IMR-90 (cell line): Measurements from ENCODE around the gene KCNT2. TPM values are rescaled to one million over a fixed set of nuclear protein-coding genes. Genes with fewer than 3 reads are reported as not detected.

Source experiments
- ATAC-seq: fragments of 200-7000 bp; cut with Tn5 transposase; 2 replicates; pipeline ENCODE4 v1.9.1; 2020; ENCODE audit warnings: low read depth, mild to moderate bottlenecking, moderate library complexity
- BruUV-seq: library from RNA; stranded (reverse); fragments of 400-500 nt; replicated peaks from 2 replicates; lab custom pipeline; 2021; lab: Mats Ljungman, UMichigan
- CTCF ChIA-PET: fragments of 300-600 bp; formaldehyde crosslinking; extraction: SDS; loops from one replicate; lab custom pipeline; 2021; ENCODE audit warnings: antibody characterized with exemption; lab: Yijun Ruan, JAX
- POLR2A ChIA-PET: fragments of 300-600 bp; sonication (Branson Sonifier 250); formaldehyde crosslinking; loops from one replicate; lab custom pipeline; 2022; ENCODE audit warnings: antibody characterized with exemption; ENCODE audit not compliant: unreplicated experiment; lab: Charles Lee
- DNase-seq: peaks from one replicate; pipeline ENCODE4 v3.0.0; 2013
- H2AFZ ChIP-seq: replicated peaks from 2 replicates; pipeline ENCODE3; 2013; ENCODE audit warnings: low read length, mild to moderate bottlenecking; ENCODE audit not compliant: poor library complexity
- H2AK5ac ChIP-seq: 2 replicates; pipeline ENCODE4 v1.6.1; 2013; ENCODE audit warnings: low read depth, low read length, inconsistent platforms
- H2AK9ac ChIP-seq: replicated peaks from 2 replicates; pipeline ENCODE3; 2013; ENCODE audit warnings: mild to moderate bottlenecking, low read depth, low read length, moderate library complexity; ENCODE audit not compliant: poor library complexity
- H2BK120ac ChIP-seq: 2 replicates; pipeline ENCODE4 v1.6.1; 2013; ENCODE audit warnings: low read depth, low read length, inconsistent platforms
- H2BK15ac ChIP-seq: 3 replicates; pipeline ENCODE4 v1.6.1; 2013; ENCODE audit warnings: low read depth, low read length, inconsistent platforms
- H2BK20ac ChIP-seq: 2 replicates; pipeline ENCODE4 v1.6.1; 2013; ENCODE audit warnings: low read depth, mild to moderate bottlenecking, inconsistent platforms, low read length, moderate library complexity
- H2BK5ac ChIP-seq: 2 replicates; pipeline ENCODE4 v1.6.1; 2013; ENCODE audit warnings: mild to moderate bottlenecking, low read depth, low read length, inconsistent platforms; ENCODE audit not compliant: poor library complexity, severe bottlenecking
- H3K14ac ChIP-seq: replicated peaks from 2 replicates; pipeline ENCODE4 v1.6.1; 2013; ENCODE audit warnings: low read depth, low read length, inconsistent platforms
- H3K18ac ChIP-seq: 2 replicates; pipeline ENCODE4 v1.6.1; 2013; ENCODE audit warnings: low read depth, low read length, control low read depth
- H3K23ac ChIP-seq: 2 replicates; pipeline ENCODE4 v1.6.1; 2013; ENCODE audit warnings: low read depth, low read length, inconsistent platforms
- H3K27ac ChIP-seq: 2 replicates; pipeline ENCODE4 v1.5.1; 2013; ENCODE audit warnings: mild to moderate bottlenecking, control low read depth, low read length; ENCODE audit not compliant: insufficient read depth
- H3K27me3 ChIP-seq: 2 replicates; pipeline ENCODE4 v1.6.1; 2013; ENCODE audit warnings: low read length; ENCODE audit not compliant: control insufficient read depth, insufficient read depth
- H3K36me3 ChIP-seq: 2 replicates; pipeline ENCODE4 v1.6.1; 2013; ENCODE audit warnings: low read length, mixed read lengths; ENCODE audit not compliant: control insufficient read depth, insufficient read depth
- H3K4ac ChIP-seq: 2 replicates; pipeline ENCODE4 v1.6.1; 2013; ENCODE audit warnings: low read depth, low read length, inconsistent platforms
- H3K4me1 ChIP-seq: 2 replicates; pipeline ENCODE4 v1.6.1; 2013; ENCODE audit warnings: low read length, mixed read lengths; ENCODE audit not compliant: control insufficient read depth, insufficient read depth
- H3K4me2 ChIP-seq: 2 replicates; pipeline ENCODE4 v1.6.1; 2013; ENCODE audit warnings: low read depth, mild to moderate bottlenecking, control low read depth, low read length, moderate library complexity
- H3K4me3 ChIP-seq: 2 replicates; pipeline ENCODE4 v1.5.1; 2013; ENCODE audit warnings: low read depth, mild to moderate bottlenecking, control low read depth, low read length, moderate library complexity; ENCODE audit not compliant: insufficient read depth
- H3K56ac ChIP-seq: 2 replicates; pipeline ENCODE4 v1.6.1; 2013; ENCODE audit warnings: low read length, inconsistent platforms; ENCODE audit not compliant: insufficient read depth; ENCODE audit errors: extremely low read depth
- H3K79me1 ChIP-seq, 2 experiments: 2 replicates each; pipeline ENCODE4 v1.6.1; 2013; ENCODE audit warnings: low read length in 2 of 2, inconsistent platforms in 1 of 2, low read depth in 1 of 2
- H3K9ac ChIP-seq: 2 replicates; pipeline ENCODE4 v1.6.1; 2013; ENCODE audit warnings: low read depth, low read length, control low read depth
- H3K9me1 ChIP-seq: 2 replicates; pipeline ENCODE4 v1.6.1; 2013; ENCODE audit warnings: low read length, inconsistent platforms; ENCODE audit not compliant: insufficient read depth
- H3K9me3 ChIP-seq: 2 replicates; pipeline ENCODE4 v1.6.1; 2013; ENCODE audit warnings: low read length; ENCODE audit not compliant: control insufficient read depth, insufficient read depth
- H4K20me1 ChIP-seq: 2 replicates; pipeline ENCODE4 v1.6.1; 2013; ENCODE audit warnings: low read length, inconsistent platforms; ENCODE audit not compliant: insufficient read depth
- H4K5ac ChIP-seq: 2 replicates; pipeline ENCODE4 v1.6.1; 2013; ENCODE audit warnings: mild to moderate bottlenecking, low read depth, low read length, control low read depth
- H4K8ac ChIP-seq, 2 experiments: 2 replicates each; pipeline ENCODE4 v1.6.1; 2013; ENCODE audit warnings: low read depth in 2 of 2, low read length in 2 of 2, control low read depth in 1 of 2, inconsistent platforms in 1 of 2
- H4K91ac ChIP-seq: 2 replicates; pipeline ENCODE4 v1.6.1; 2013; ENCODE audit warnings: low read depth, low read length, inconsistent platforms; ENCODE audit not compliant: insufficient read depth
- MAFK ChIP-seq: IDR thresholded peaks from 2 replicates; pipeline ENCODE4 v1.6.1; 2012; ENCODE audit warnings: low read depth, low read length, improper control_type of control experiment
- NFE2L2 ChIP-seq: fragments of 150-350 bp; IDR thresholded peaks from 2 replicates; pipeline ENCODE4 v1.6.1; 2016; ENCODE audit warnings: low read depth, mild to moderate bottlenecking, low read length
- WGBS, 2 experiments: methylation state at CpG; one replicate each; pipeline versions ENCODE4 v1.1.5 to v1.1.7; 2013; ENCODE audit warnings: missing lambda C conversion rate in 2 of 2; ENCODE audit not compliant: insufficient read length in 1 of 2; ENCODE audit errors: extremely low coverage in 2 of 2; 5-methylcytosine and 5-hydroxymethylcytosine counted together
- dilution Hi-C: fragments of 300-500 bp; cut with HindIII; formaldehyde crosslinking; loops from one replicate; pipeline ENCODE4 v1.14.3; 2018; ENCODE audit warnings: low sequenced_read_pairs; ENCODE audit not compliant: unreplicated experiment
- in situ Hi-C: fragments of 300-500 bp; cut with MboI; formaldehyde crosslinking; loops from 3 replicates; pipeline ENCODE4 v1.14.3; 2019; ENCODE audit warnings: low sequenced_read_pairs, inconsistent platforms, mixed read lengths
- intact Hi-C: fragments of 100-400 bp; cut with micrococcal nuclease; formaldehyde crosslinking; loops from 2 replicates; pipeline ENCODE4 v1.10.0; 2022
- polyA plus RNA-seq, 3 experiments: library from polyadenylated mRNA; depleted of rRNA; stranded (reverse); fragments of >200 nt; gene quantifications; 2 replicates each; pipeline ENCODE4 v1.2.3, GENCODE V29; 2012; ENCODE audit warnings: low replicate concordance in 1 of 3
- total RNA-seq: library from RNA; depleted of rRNA; stranded (reverse); fragments of >200 nt; gene quantifications from 2 replicates; pipeline ENCODE4 v1.2.3, GENCODE V29; 2012

The KCNT2 gene
- total and polyA plus RNA-seq, 2 of the 4 experiments (the other 2 are of a cell fraction), result 0.22 to 0.72 TPM

GRCh38 chr1:196567238-196567637 lies 41.0 kb downstream of the KCNT2 start:
- H2AK9ac ChIP-seq, result no peak overlapping the region
- no peak overlapping the region for H2BK5ac ChIP-seq
- H3K14ac ChIP-seq, result no peak overlapping the region
- no peaks in the 10 kb centered on the region for H3K4me1 ChIP-seq
- H3K23ac ChIP-seq, result no peak overlapping the region
- no peak overlapping the region for H3K18ac ChIP-seq
- H3K9ac ChIP-seq, result no peak overlapping the region
- no CpG with 5 or more reads among the region's 1 CpG for WGBS, 2 experiments
- ChIA-PET POLR2A (no interaction called here), CTCF (no interaction called here)
- no peaks in the 10 kb centered on the region for H3K36me3 ChIP-seq
- no peak overlapping the region for H3K4me3 ChIP-seq
- no peaks in the 10 kb centered on the region for H3K27me3 ChIP-seq
- no peak overlapping the region for H3K27ac ChIP-seq
- H3K56ac ChIP-seq, result no peak overlapping the region
- no TSS peak for BruUV-seq
- dilution Hi-C loops, result no loop called here
- H2AK5ac ChIP-seq, result no peak overlapping the region
- no peak overlapping the region for H3K4ac ChIP-seq
- no peaks in the 10 kb centered on the region for H4K20me1 ChIP-seq
- peak; percentile 52 for TF ChIP-seq MAFK
- TF ChIP-seq NFE2L2, result no peak
- DNase-seq (no peak), ATAC-seq (no peak)
- H3K79me1 ChIP-seq, result no peaks in the 10 kb centered on the region
- no peak overlapping the region for H4K5ac ChIP-seq
- H4K8ac ChIP-seq, result no peak overlapping the region
- H2BK120ac ChIP-seq, result no peak overlapping the region
- no peak overlapping the region for H4K91ac ChIP-seq
- no peak overlapping the region for H2BK20ac ChIP-seq
- H3K9me1 ChIP-seq, result no peaks in the 10 kb centered on the region
- H3K9me3 ChIP-seq, result no peaks in the 10 kb centered on the region
- H2BK15ac ChIP-seq, result no peak overlapping the region
- intact Hi-C loops, result no loop called here
- H2AFZ ChIP-seq, result no peak overlapping the region
- no peak overlapping the region for H3K4me2 ChIP-seq
- in situ Hi-C loops, result no loop called here
